KMS-11 (cell line): Measurements from ENCODE around the gene PIGR.

Experiments used
- H2AFZ ChIP-seq: fragments of 200-600 bp; sonication (generic); 2 replicates; pipeline ENCODE4 v1.6.1; 2016; ENCODE audit warnings: antibody characterized with exemption, mixed run types, low read depth
- H3K27ac ChIP-seq: fragments of 200-600 bp; sonication (generic); 2 replicates; pipeline ENCODE4 v1.6.1; 2016; ENCODE audit warnings: mild to moderate bottlenecking, mixed run types
- H3K27me3 ChIP-seq: fragments of 200-600 bp; sonication (generic); 2 replicates; pipeline ENCODE4 v1.6.1; 2017; ENCODE audit warnings: mild to moderate bottlenecking, low read depth, mixed run types, moderate library complexity; ENCODE audit not compliant: insufficient read depth
- H3K36me3 ChIP-seq: fragments of 200-600 bp; sonication (generic); 2 replicates; pipeline ENCODE4 v1.6.1; 2017; ENCODE audit warnings: mild to moderate bottlenecking, mixed run types; ENCODE audit not compliant: insufficient read depth
- H3K4me1 ChIP-seq: fragments of 200-600 bp; sonication (generic); 2 replicates; pipeline ENCODE4 v1.6.1; 2016; ENCODE audit warnings: mild to moderate bottlenecking, low read depth, mixed run types; ENCODE audit not compliant: poor library complexity, severe bottlenecking
- H3K4me2 ChIP-seq: fragments of 200-600 bp; sonication (generic); 2 replicates; pipeline ENCODE4 v1.7.0; 2016; ENCODE audit warnings: mild to moderate bottlenecking, mixed run types
- H3K4me3 ChIP-seq: fragments of 200-600 bp; sonication (generic); IDR thresholded peaks from 2 replicates; pipeline ENCODE4 v1.6.1; 2017; ENCODE audit warnings: low read depth, low read length, mixed read lengths; ENCODE audit not compliant: insufficient read depth
- H3K79me2 ChIP-seq: fragments of 200-600 bp; sonication (generic); 2 replicates; pipeline ENCODE4 v1.6.1; 2016; ENCODE audit warnings: low read depth, mixed run types; ENCODE audit not compliant: insufficient read depth
- H3K9ac ChIP-seq: fragments of 200-600 bp; sonication (generic); 2 replicates; pipeline ENCODE4 v1.6.1; 2016; ENCODE audit warnings: mild to moderate bottlenecking, mixed run types
- H4K20me1 ChIP-seq: fragments of 200-600 bp; sonication (generic); 2 replicates; pipeline ENCODE4 v1.6.1; 2016; ENCODE audit warnings: mild to moderate bottlenecking, mixed run types; ENCODE audit not compliant: insufficient read depth
- CTCF ChIP-seq: fragments of 200-600 bp; sonication (generic); conservative IDR thresholded peaks from 2 replicates; pipeline ENCODE4 v1.6.1; 2017; ENCODE audit warnings: low read depth, mild to moderate bottlenecking, antibody characterized with exemption, low read length, moderate library complexity, mixed read lengths

Gene PIGR

GRCh38 chr1:206978259-206978658 lies 32.0 kb upstream of the PIGR start:
- Histone ChIP-seq H2AFZ (no peak overlapping the region), H3K36me3 (no peaks in the 10 kb centered on the region), H3K4me1 (no peaks in the 10 kb centered on the region), H3K27me3 (0 out of 2 replicates have a peak, but pooled peaks cover 3% of the 10 kb centered on the region), H3K4me2 (no peak overlapping the region), H3K4me3 (no peak overlapping the region), H3K9ac (no peak overlapping the region), H3K79me2 (no peaks in the 10 kb centered on the region), H3K27ac (no peak overlapping the region), H4K20me1 (no peaks in the 10 kb centered on the region)
- TF ChIP-seq CTCF = no peak

- 0 out of 2 replicates have a peak, but pooled peaks cover 3% of the 10 kb centered on the region for H3K27me3 ChIP-seq
These were observed 29.0 kb upstream of the PIGR start for GRCh38 chr1:206975306-206975705.

GRCh38 chr1:206974140-206974539 lies 27.9 kb upstream of the PIGR start:
- Histone ChIP-seq H3K36me3 (no peaks in the 10 kb centered on the region), H3K4me2 (no peak overlapping the region), H3K9ac (no peak overlapping the region), H3K27ac (no peak overlapping the region), H4K20me1 (no peaks in the 10 kb centered on the region), H3K4me1 (no peaks in the 10 kb centered on the region), H3K27me3 (0 out of 2 replicates have a peak, but pooled peaks cover 3% of the 10 kb centered on the region), H3K79me2 (no peaks in the 10 kb centered on the region), H3K4me3 (no peak overlapping the region), H2AFZ (no peak overlapping the region)
- no peak for TF ChIP-seq CTCF

More at GRCh38 chr1:206975306-206975705, 29.0 kb upstream of the PIGR start:
- H3K79me2 ChIP-seq = no peaks in the 10 kb centered on the region
- H2AFZ ChIP-seq = no peak overlapping the region
- H4K20me1 ChIP-seq = no peaks in the 10 kb centered on the region
- TF ChIP-seq CTCF = no peak
- no peaks in the 10 kb centered on the region for H3K36me3 ChIP-seq
- H3K4me3 ChIP-seq = no peak overlapping the region
- no peak overlapping the region for H3K27ac ChIP-seq
- H3K4me1 ChIP-seq = no peaks in the 10 kb centered on the region
- no peak overlapping the region for H3K4me2 ChIP-seq
- H3K9ac ChIP-seq = no peak overlapping the region

GRCh38 chr1:206972728-206973127 lies 26.5 kb upstream of the PIGR start:
- no peak for TF ChIP-seq CTCF
- Histone ChIP-seq H3K4me3 (no peak overlapping the region), H3K79me2 (no peaks in the 10 kb centered on the region), H2AFZ (no peak overlapping the region), H3K4me2 (no peak overlapping the region), H3K4me1 (no peaks in the 10 kb centered on the region), H3K9ac (no peak overlapping the region), H3K27ac (no peak overlapping the region), H4K20me1 (no peaks in the 10 kb centered on the region), H3K27me3 (0 out of 2 replicates have a peak, but pooled peaks cover 3% of the 10 kb centered on the region), H3K36me3 (no peaks in the 10 kb centered on the region)
